Choroid plexus epithelial cell (primary cell): ENCODE data around the gene UCHL3.

Experiments used
- DNase-seq: peaks from one replicate; pipeline ENCODE4 v3.0.0-alpha.2; 2010; ENCODE audit warnings: low read depth
- H3K4me3 ChIP-seq: 2 replicates; pipeline ENCODE4 v1.5.1; 2011; ENCODE audit warnings: low read depth, mild to moderate bottlenecking, control low read depth, low read length, moderate library complexity
- TF ChIP-seq, protein P1 (sequence below): conservative IDR thresholded peaks from 2 replicates; pipeline ENCODE4 v1.5.1; 2011; ENCODE audit warnings: low read depth, mild to moderate bottlenecking, control low read depth, inconsistent platforms, low read length, moderate library complexity

The UCHL3 gene

DNA sequence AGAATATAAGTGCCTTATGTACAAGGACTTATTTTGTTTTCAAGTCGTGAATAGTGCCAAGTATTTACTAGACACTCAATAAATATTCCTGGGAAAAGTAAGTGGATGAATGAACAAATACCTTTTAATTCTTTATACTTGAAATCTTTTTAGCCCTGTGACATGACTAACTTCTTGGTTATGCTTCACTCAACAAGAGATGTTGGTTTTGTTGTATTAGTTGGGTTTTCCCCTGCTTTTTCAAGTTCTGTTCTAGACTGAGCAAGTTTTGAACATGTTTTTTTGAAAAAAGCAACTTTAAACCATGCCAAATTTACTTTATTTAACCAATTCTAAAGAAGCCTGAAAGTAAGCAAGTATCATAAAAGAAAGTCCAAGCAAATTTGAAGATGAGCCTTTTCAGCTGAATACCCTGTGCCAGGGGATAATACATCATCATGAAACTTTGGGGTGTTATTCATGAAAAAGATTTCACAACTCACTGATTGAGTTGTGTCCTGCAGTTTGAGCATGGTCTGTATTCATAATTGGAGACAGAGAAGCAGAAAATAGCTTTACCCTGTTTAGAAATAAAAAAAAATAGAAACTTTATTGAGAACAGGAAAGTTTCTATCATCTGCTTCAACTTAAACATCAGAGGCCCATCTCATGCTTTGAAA, 97.7 kb downstream of the UCHL3 start:
- TF ChIP-seq, protein P1, sequence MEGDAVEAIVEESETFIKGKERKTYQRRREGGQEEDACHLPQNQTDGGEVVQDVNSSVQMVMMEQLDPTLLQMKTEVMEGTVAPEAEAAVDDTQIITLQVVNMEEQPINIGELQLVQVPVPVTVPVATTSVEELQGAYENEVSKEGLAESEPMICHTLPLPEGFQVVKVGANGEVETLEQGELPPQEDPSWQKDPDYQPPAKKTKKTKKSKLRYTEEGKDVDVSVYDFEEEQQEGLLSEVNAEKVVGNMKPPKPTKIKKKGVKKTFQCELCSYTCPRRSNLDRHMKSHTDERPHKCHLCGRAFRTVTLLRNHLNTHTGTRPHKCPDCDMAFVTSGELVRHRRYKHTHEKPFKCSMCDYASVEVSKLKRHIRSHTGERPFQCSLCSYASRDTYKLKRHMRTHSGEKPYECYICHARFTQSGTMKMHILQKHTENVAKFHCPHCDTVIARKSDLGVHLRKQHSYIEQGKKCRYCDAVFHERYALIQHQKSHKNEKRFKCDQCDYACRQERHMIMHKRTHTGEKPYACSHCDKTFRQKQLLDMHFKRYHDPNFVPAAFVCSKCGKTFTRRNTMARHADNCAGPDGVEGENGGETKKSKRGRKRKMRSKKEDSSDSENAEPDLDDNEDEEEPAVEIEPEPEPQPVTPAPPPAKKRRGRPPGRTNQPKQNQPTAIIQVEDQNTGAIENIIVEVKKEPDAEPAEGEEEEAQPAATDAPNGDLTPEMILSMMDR, result no peak
- no peak for DNase-seq
- H3K4me3 ChIP-seq, result no peak overlapping the region

DNA sequence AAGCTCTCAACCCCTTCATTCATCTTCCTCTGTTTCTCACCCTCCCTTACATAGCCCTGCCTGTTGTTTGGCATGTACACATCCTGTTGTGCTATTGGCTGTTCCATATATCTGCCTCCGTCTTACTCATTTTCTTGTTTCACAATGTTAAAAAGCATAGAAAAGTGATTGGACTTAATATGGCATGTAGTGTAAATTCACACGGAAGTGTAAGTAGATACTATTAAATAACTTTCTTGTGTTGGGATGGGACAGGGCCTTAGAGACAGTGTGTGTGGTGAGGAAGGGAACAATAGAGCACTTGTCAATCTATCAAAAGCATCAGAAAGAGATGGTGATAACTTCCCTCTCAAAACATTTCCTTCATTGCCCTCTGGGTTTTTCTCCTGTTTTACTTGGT, 98.9 kb downstream of the UCHL3 start:
- H3K4me3 ChIP-seq, result no peak overlapping the region
- no peak for DNase-seq
- TF ChIP-seq, protein P1, result no peak

DNA sequence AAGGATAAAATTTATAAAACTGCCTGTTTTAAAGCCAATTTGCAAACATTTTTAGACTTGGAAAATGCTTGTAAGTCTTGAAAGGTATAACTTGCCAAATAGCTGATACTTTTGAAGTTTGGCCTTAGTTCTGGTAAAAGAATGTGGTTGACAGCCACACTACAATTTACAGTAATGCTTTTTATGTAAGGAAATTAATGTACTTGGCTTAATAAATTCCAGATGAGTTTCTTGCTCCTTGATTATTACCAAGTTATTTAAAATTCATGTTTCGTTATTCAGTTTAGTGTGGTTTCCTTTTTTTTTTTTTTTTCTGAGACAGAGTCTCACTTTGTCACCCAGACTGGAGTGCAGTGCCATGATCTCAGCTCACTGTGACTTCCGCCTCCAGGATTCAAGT, 101.4 kb downstream of the UCHL3 start:
- TF ChIP-seq, protein P1, result no peak
- H3K4me3 ChIP-seq, result no peak overlapping the region
- no peak for DNase-seq

DNA sequence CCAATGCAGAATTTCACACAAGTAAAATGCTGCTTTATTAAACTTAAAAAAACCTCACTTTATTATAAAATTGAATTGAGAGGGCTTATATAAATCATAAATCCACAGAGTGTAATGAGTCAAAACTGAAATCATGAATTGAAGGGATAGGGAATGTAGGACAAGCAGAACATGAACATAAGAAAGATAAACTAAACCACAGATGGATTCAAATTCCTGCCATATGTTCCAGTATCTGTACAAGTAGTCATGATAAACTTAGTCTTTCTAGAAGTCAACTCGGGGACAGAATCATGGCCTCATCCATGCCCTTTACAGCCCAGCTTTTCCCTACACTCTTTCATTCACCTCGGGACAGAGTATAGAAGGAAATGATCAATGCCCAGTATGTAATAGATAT, 103.1 kb downstream of the UCHL3 start:
- TF ChIP-seq, protein P1, result no peak
- DNase-seq, result no peak

More for the DNA sequence above, 103.1 kb downstream of the UCHL3 start:
- H3K4me3 ChIP-seq, result no peak overlapping the region
